Natural killer cell (primary cell): ENCODE results near the gene ARHGAP12. TPM values are rescaled to one million over a fixed set of nuclear protein-coding genes. Genes with fewer than 3 reads are reported as not detected.

Source experiments
- ATAC-seq, 3 donors: fragments of 150-1000 bp in 2 of 3; fragments of 200-7000 bp in 1 of 3; cut with Tn5 transposase; 1 replicate in 1 of 3; 2 replicates in 2 of 3; pipeline ENCODE4 v1.10.0; 2021; ENCODE audit warnings: mild to moderate bottlenecking in 2 of 3, moderate library complexity in 2 of 3
- DNase-seq, 2 donors: peaks; one replicate each; pipeline versions ENCODE4 v3.0.0 to v3.0.0-alpha.2; 2013 to 2021; ENCODE audit warnings: mixed read lengths in 1 of 2
- H3K27ac ChIP-seq: one replicate; pipeline ENCODE4 v1.5.1; 2013; ENCODE audit warnings: mild to moderate bottlenecking, low read length
- H3K27me3 ChIP-seq: one replicate; pipeline ENCODE4 v1.6.1; 2013; ENCODE audit warnings: low read length; ENCODE audit not compliant: control insufficient read depth, insufficient read depth
- H3K36me3 ChIP-seq: one replicate; pipeline ENCODE4 v1.6.1; 2013; ENCODE audit warnings: low read length; ENCODE audit not compliant: control insufficient read depth, insufficient read depth
- H3K4me1 ChIP-seq: one replicate; pipeline ENCODE4 v1.6.1; 2013; ENCODE audit warnings: low read length; ENCODE audit not compliant: control insufficient read depth, insufficient read depth
- H3K4me3 ChIP-seq: one replicate; pipeline ENCODE4 v1.5.1; 2013; ENCODE audit warnings: low read length
- H3K9me3 ChIP-seq: one replicate; pipeline ENCODE4 v1.6.1; 2013; ENCODE audit warnings: low read length; ENCODE audit not compliant: control insufficient read depth, insufficient read depth
- H3K27ac Mint-ChIP-seq, 2 donors: one replicate each; pipeline ENCODE4 v1.8.0; 2022; ENCODE audit warnings: mild to moderate bottlenecking in 2 of 2, mixed read lengths in 2 of 2, moderate library complexity in 1 of 2
- H3K27me3 Mint-ChIP-seq, 2 donors: one replicate each; pipeline ENCODE4 v1.8.0; 2022; ENCODE audit warnings: low read depth in 2 of 2, mixed read lengths in 2 of 2
- H3K36me3 Mint-ChIP-seq: one replicate; pipeline ENCODE4 v1.8.0; 2022; ENCODE audit warnings: mixed read lengths
- H3K4me1 Mint-ChIP-seq, 2 donors: one replicate each; pipeline ENCODE4 v1.8.0; 2022; ENCODE audit warnings: mixed read lengths in 2 of 2
- H3K4me3 Mint-ChIP-seq: one replicate; pipeline ENCODE4 v1.8.0; 2022; ENCODE audit warnings: mild to moderate bottlenecking, moderate library complexity, mixed read lengths
- H3K9me3 Mint-ChIP-seq, 2 donors: one replicate each; pipeline ENCODE4 v1.8.0; 2022; ENCODE audit warnings: mixed read lengths in 2 of 2
- CTCF ChIP-seq: fragments of 200-600 bp; IDR thresholded peaks from one replicate; pipeline ENCODE4 v1.8.0; 2022; ENCODE audit warnings: antibody characterized with exemption
- WGBS: methylation state at CpG from one replicate; pipeline ENCODE4 v1.1.7; 2013; ENCODE audit warnings: missing lambda C conversion rate; ENCODE audit not compliant: insufficient coverage; 5-methylcytosine and 5-hydroxymethylcytosine counted together
- intact Hi-C: fragments of 100-400 bp; cut with micrococcal nuclease; formaldehyde crosslinking; loops from one replicate; pipeline ENCODE4 v1.14.2; 2022
- total RNA-seq, 4 donors: library from RNA; stranded (reverse); fragments of 120-200 nt in 1 of 4; gene quantifications; one replicate each; pipeline versions ENCODE4 v1.2.3 to v1.2.4, GENCODE V29; 2013 to 2022

The ARHGAP12 gene
- total RNA-seq, 3 donors from 2014 or later (not counting 1 experiment from before 2014, with no cell fraction given): 35.1 to 40.2 (median 40.2) TPM

GRCh38 chr10:31833753-31834152, 94.9 kb downstream of the ARHGAP12 start:
- ATAC-seq: no peak
- TF ChIP-seq CTCF: no peak
- Mint-ChIP-seq H3K27ac (peak overlapping the region in 1 of 2 donors; percentile 8), H3K4me3 (no peak overlapping the region), H3K27me3 (no peaks in the 10 kb centered on the region), H3K36me3 (no peaks in the 10 kb centered on the region), H3K9me3 (no peaks in the 10 kb centered on the region), H3K4me1 (peaks cover 7 to 19% of the 10 kb centered on the region in 2 donors)
- DNase-seq: no peak
- H3K4me1 ChIP-seq: no peaks in the 10 kb centered on the region
- H3K36me3 ChIP-seq: peaks cover 9% of the 10 kb centered on the region
- no peaks in the 10 kb centered on the region for H3K27me3 ChIP-seq
- intact Hi-C loops: no loop called here
- no peak overlapping the region for H3K4me3 ChIP-seq
- H3K9me3 ChIP-seq: no peaks in the 10 kb centered on the region
- no peak overlapping the region for H3K27ac ChIP-seq

GRCh38 chr10:31832261-31832660, 96.4 kb downstream of the ARHGAP12 start:
- Histone ChIP-seq H3K36me3 (peaks cover 7% of the 10 kb centered on the region), H3K27me3 (no peaks in the 10 kb centered on the region), H3K27ac (no peak overlapping the region), H3K9me3 (no peaks in the 10 kb centered on the region), H3K4me3 (no peak overlapping the region), H3K4me1 (no peaks in the 10 kb centered on the region)
- Mint-ChIP-seq H3K27ac (no peak overlapping the region), H3K9me3 (no peaks in the 10 kb centered on the region), H3K4me3 (no peak overlapping the region), H3K36me3 (no peaks in the 10 kb centered on the region), H3K4me1 (peaks cover 7 to 19% of the 10 kb centered on the region in 2 donors), H3K27me3 (no peaks in the 10 kb centered on the region)
- 100% methylated on average over 1 of the region's 1 CpG for WGBS
- DNase-seq: no peak
- intact Hi-C loops: no loop called here
- no peak for ATAC-seq
- TF ChIP-seq CTCF: no peak

GRCh38 chr10:31830887-31831286, 97.7 kb downstream of the ARHGAP12 start:
- no peaks in the 10 kb centered on the region for H3K9me3 Mint-ChIP-seq
- no peak overlapping the region for H3K4me3 Mint-ChIP-seq
- Histone ChIP-seq H3K27ac (no peak overlapping the region), H3K9me3 (no peaks in the 10 kb centered on the region), H3K4me1 (no peaks in the 10 kb centered on the region), H3K36me3 (peaks cover 9% of the 10 kb centered on the region), H3K27me3 (no peaks in the 10 kb centered on the region), H3K4me3 (no peak overlapping the region)
- H3K4me1 Mint-ChIP-seq: peaks cover 3 to 14% of the 10 kb centered on the region in 2 donors
- no peaks in the 10 kb centered on the region for H3K36me3 Mint-ChIP-seq
- ATAC-seq: no peak
- H3K27ac Mint-ChIP-seq: no peak overlapping the region
- H3K27me3 Mint-ChIP-seq: no peaks in the 10 kb centered on the region
- WGBS: 94% methylated on average over 4 of the region's 5 CpGs
- intact Hi-C loops: no loop called here
- no peak for TF ChIP-seq CTCF
- DNase-seq: no peak

GRCh38 chr10:31829776-31830175, 98.9 kb downstream of the ARHGAP12 start:
- no peaks in the 10 kb centered on the region for H3K4me1 ChIP-seq
- no peak overlapping the region for H3K4me3 ChIP-seq
- H3K9me3 ChIP-seq: no peaks in the 10 kb centered on the region
- DNase-seq (no peak), ATAC-seq (no peak)
- Mint-ChIP-seq H3K36me3 (no peaks in the 10 kb centered on the region), H3K27ac (no peak overlapping the region), H3K9me3 (no peaks in the 10 kb centered on the region), H3K4me1 (peaks cover 3 to 14% of the 10 kb centered on the region in 2 donors), H3K4me3 (no peak overlapping the region), H3K27me3 (no peaks in the 10 kb centered on the region)
- intact Hi-C loops: no loop called here
- peaks cover 9% of the 10 kb centered on the region for H3K36me3 ChIP-seq
- 100% methylated on average over 1 of the region's 1 CpG for WGBS
- TF ChIP-seq CTCF: no peak
- no peaks in the 10 kb centered on the region for H3K27me3 ChIP-seq
- no peak overlapping the region for H3K27ac ChIP-seq
